GM12873 (cell line): ENCODE results near the gene ZACN.

ENCODE experiments used
- TF ChIP-seq, protein P1 (sequence below): IDR thresholded peaks from 2 replicates; pipeline ENCODE4 v1.5.1; 2012; ENCODE audit warnings: low read depth, mild to moderate bottlenecking, moderate library complexity, low read length, control low read depth; ENCODE audit not compliant: insufficient read depth; ENCODE audit errors: missing control alignments

The ZACN gene

GRCh38 chr17:76104140-76104895 is 25.3 kb downstream of the ZACN start:
- TF ChIP-seq, protein P1, sequence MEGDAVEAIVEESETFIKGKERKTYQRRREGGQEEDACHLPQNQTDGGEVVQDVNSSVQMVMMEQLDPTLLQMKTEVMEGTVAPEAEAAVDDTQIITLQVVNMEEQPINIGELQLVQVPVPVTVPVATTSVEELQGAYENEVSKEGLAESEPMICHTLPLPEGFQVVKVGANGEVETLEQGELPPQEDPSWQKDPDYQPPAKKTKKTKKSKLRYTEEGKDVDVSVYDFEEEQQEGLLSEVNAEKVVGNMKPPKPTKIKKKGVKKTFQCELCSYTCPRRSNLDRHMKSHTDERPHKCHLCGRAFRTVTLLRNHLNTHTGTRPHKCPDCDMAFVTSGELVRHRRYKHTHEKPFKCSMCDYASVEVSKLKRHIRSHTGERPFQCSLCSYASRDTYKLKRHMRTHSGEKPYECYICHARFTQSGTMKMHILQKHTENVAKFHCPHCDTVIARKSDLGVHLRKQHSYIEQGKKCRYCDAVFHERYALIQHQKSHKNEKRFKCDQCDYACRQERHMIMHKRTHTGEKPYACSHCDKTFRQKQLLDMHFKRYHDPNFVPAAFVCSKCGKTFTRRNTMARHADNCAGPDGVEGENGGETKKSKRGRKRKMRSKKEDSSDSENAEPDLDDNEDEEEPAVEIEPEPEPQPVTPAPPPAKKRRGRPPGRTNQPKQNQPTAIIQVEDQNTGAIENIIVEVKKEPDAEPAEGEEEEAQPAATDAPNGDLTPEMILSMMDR = no peak

DNA sequence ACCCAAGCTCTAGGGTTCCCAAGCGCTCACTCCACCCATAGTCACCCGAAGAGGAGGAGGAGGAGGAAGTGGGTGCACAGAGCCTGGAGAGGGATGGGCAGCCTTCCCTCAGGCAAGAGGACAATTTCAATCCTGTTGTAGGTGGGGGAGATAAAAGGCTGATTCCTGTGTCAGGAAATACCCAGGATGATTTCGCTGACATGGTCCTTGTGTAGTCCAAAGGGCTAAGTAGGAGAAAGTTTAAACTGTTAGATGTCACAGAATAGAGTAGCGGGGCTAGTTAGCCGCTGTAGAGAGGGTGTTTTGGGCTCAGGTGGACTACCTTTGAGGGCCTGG is 25.9 kb downstream of the ZACN start:
- TF ChIP-seq, protein P1 = no peak

- TF ChIP-seq, protein P1 = no peak
Observed at GRCh38 chr17:76106703-76107102, 27.7 kb downstream of the ZACN start.

DNA sequence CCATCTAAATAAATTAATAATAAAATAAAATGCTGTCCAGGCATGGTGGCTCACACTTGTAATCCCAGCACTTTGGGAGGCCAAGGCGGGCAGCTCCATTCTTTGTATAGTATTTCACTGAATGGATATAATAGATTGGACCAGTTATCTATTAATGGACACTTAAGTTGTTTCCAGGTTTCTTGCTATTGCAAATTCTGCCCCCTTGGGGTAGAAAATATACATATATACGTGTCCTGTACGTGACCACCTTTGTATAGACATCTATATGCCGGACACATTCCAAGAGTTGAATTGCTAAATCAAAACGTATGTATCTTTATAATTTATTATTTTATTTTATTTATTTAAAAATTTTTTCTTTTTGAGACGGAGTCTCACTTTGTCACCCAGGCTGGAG is 28.5 kb downstream of the ZACN start:
- TF ChIP-seq, protein P1 = peak; percentile 32

- TF ChIP-seq, protein P1 = no peak
Observed at GRCh38 chr17:76111956-76112355, 33.0 kb downstream of the ZACN start.

DNA sequence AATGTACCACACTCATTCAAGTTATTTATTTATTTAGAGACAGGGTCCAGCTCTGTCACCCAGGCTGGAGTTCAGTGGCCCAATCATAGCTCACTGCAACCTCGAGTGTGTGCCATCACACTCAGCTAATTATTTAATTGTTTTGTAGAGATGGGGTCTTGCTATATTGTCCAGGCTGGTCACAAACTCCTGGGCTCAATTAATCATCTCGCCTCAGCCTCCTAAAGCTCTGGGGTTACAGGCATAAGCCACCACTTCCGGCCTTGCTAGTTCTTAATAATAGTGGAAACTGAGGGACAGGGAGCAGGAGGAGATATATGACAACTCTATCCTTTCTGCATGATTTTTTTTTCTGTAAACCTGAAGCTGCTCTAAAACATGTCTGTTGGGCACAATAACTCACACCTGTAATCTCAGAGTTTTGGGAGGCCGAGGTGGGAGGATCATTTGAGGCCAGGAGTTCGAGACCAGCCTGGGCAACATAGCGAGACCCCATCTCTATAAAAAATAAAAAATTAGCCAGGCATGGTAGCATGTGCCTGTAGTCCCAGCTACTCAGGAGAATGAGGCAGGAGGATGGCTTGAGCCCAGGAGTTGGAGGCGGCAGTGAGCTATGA is 36.3 kb downstream of the ZACN start:
- TF ChIP-seq, protein P1 = no peak

DNA sequence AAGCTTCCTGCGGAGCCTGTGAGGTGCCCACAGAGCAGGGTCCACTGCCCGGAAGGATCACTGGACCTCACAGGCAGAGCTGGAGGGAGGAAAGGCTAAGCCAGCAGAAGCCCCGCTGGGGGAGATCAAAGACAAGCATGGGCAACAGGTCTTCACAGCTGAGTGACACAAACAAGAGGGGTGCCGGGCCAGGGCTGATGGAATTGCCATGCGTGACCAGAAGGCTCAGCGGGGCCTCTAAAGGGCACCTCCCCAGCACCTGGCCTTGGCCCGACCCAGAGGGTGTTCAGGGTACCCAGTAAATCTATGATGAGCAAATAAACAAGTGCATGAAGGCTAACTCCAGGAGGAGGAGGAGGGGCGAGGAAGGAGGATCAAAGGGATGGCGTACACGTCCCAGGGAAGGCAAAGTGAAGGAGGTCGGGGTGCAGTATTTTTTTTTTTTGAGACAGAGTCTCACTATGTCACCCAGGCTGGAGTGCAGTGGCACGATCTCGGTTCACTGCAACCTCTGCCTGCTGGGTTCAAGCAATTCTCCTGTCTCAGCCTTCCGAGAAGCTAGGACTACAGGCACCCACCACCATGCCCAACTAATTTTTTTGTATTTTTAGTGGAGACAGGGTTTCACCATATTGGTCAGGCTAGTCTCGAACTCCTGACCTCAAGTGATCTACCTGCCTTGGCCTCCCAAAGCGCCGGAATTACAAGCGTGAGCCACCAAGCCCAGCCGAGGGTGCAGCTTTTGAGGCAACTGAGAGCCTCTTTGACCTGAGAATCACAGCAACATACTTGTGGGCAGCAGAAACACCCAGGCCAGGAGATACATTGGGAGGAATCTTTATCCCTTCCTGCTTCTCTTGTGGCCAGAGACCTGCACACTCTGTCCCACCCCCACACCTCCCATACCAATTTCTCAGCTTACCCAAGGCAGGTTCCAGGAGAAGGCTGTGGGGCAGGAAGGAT is 40.7 kb downstream of the ZACN start:
- TF ChIP-seq, protein P1 = no peak
